ENCODE measurements around the gene SORL1.

The SORL1 gene

GRCh38 chr11:121451178-121451985, 732 bp upstream of the SORL1 start:
- DNase-seq (ENCODE audit: extremely low spot score) = no peak
- TF ChIP-seq NFRKB (IDR thresholded peaks at IDR 0.05) (no peak), SP1 (IDR thresholded peaks at IDR 0.05) (no peak), FOXA1 (IDR thresholded peaks at IDR 0.05) (no peak), L3MBTL2 (conservative IDR thresholded peaks at IDR 0.05) (no peak), LEF1 (IDR thresholded peaks at IDR 0.05; ENCODE audit: borderline replicate concordance) (no peak), ARNT (IDR thresholded peaks at IDR 0.05) (no peak), ZNF384 (IDR thresholded peaks at IDR 0.05) (no peak), TARDBP (IDR thresholded peaks at IDR 0.05) (no peak), FOXK2 (IDR thresholded peaks at IDR 0.05) (no peak), CTBP1 (IDR thresholded peaks at IDR 0.05; ENCODE audit: borderline replicate concordance) (no peak), PKNOX1 (IDR thresholded peaks at IDR 0.05) (no peak), BHLHE40 (IDR thresholded peaks at IDR 0.05; ENCODE audit: borderline replicate concordance) (no peak), SUZ12 (IDR thresholded peaks at IDR 0.05) (no peak), HDGF (IDR thresholded peaks at IDR 0.05; ENCODE audit: borderline replicate concordance) (no peak), ELF4 (IDR thresholded peaks at IDR 0.05) (no peak), FOXM1 (IDR thresholded peaks at IDR 0.05; ENCODE audit: borderline replicate concordance) (no peak)
- CTCF ChIA-PET = interaction anchor here (0.5 to 1.5 kb wide), 4 partner anchors 12 to 126 kb away, joined by 3 to 5 read pairs (median 4); no protein-coding TSS in a partner anchor
- POLR2A ChIA-PET = no interaction called here

- TF ChIP-seq ZNF384 (IDR thresholded peaks at IDR 0.05) = no peak
- DNase-seq (ENCODE audit: extremely low spot score) = no peak
- ChIA-PET CTCF (interaction anchor here (0.6 to 1.5 kb wide), 4 partner anchors 10 to 61 kb away, joined by 3 to 4 read pairs (median 4); no protein-coding TSS in a partner anchor), POLR2A (no interaction called here)
Measured at GRCh38 chr11:121452609-121453150, 566 bp downstream of the SORL1 start, which contains the start of gene SORL1-AS1. TSS of gene SORL1-AS1 (minus strand) at chr11:121452967.

GRCh38 chr11:121453589-121454299, 1.6 kb downstream of the SORL1 start:
- no peak for TF ChIP-seq FOXA1 (IDR thresholded peaks at IDR 0.05)
- no peak for TF ChIP-seq CTBP1 (IDR thresholded peaks at IDR 0.05; ENCODE audit: borderline replicate concordance)
- no peak for TF ChIP-seq PKNOX1 (IDR thresholded peaks at IDR 0.05)
- no peak for TF ChIP-seq NFRKB (IDR thresholded peaks at IDR 0.05)
- TF ChIP-seq TARDBP (IDR thresholded peaks at IDR 0.05) = no peak
- TF ChIP-seq SUZ12 (IDR thresholded peaks at IDR 0.05) = no peak
- TF ChIP-seq HDGF (IDR thresholded peaks at IDR 0.05; ENCODE audit: borderline replicate concordance) = no peak
- CTCF ChIA-PET = no interaction called here
- DNase-seq (ENCODE audit: extremely low spot score) = no peak
- POLR2A ChIA-PET = no interaction called here

- ChIA-PET POLR2A (no interaction called here), CTCF (no interaction called here)
- no peak for DNase-seq (ENCODE audit: extremely low spot score)
- no peak for TF ChIP-seq FOXK2 (IDR thresholded peaks at IDR 0.05)
- no peak for TF ChIP-seq SP1 (IDR thresholded peaks at IDR 0.05)
Measured at GRCh38 chr11:121455115-121455514, 3.0 kb downstream of the SORL1 start.

- DNase-seq (ENCODE audit: extremely low spot score) = no peak
- ChIA-PET POLR2A (no interaction called here), CTCF (no interaction called here)
- TF ChIP-seq LEF1 (IDR thresholded peaks at IDR 0.05; ENCODE audit: borderline replicate concordance) (no peak), SUZ12 (IDR thresholded peaks at IDR 0.05) (no peak), FOXA1 (IDR thresholded peaks at IDR 0.05) (no peak), PKNOX1 (IDR thresholded peaks at IDR 0.05) (no peak), NFRKB (IDR thresholded peaks at IDR 0.05) (no peak), L3MBTL2 (conservative IDR thresholded peaks at IDR 0.05) (no peak), ZNF384 (IDR thresholded peaks at IDR 0.05) (no peak), FOXM1 (IDR thresholded peaks at IDR 0.05; ENCODE audit: borderline replicate concordance) (no peak), ARNT (IDR thresholded peaks at IDR 0.05) (no peak), TARDBP (IDR thresholded peaks at IDR 0.05) (no peak), SP1 (IDR thresholded peaks at IDR 0.05) (no peak), BHLHE40 (IDR thresholded peaks at IDR 0.05; ENCODE audit: borderline replicate concordance) (no peak), ELF4 (IDR thresholded peaks at IDR 0.05) (no peak), CTBP1 (IDR thresholded peaks at IDR 0.05; ENCODE audit: borderline replicate concordance) (no peak), FOXK2 (IDR thresholded peaks at IDR 0.05) (no peak)
Measured at GRCh38 chr11:121456151-121456550, 4.0 kb downstream of the SORL1 start.

- ChIA-PET CTCF (interaction anchor here (0.8 kb wide), 1 partner anchor 121 kb away, joined by 3 read pairs; no protein-coding TSS in a partner anchor), POLR2A (no interaction called here)
- no peak for DNase-seq (ENCODE audit: extremely low spot score)
Measured at GRCh38 chr11:121456816-121457431, 4.8 kb downstream of the SORL1 start.

More at GRCh38 chr11:121456816-121457431, 4.8 kb downstream of the SORL1 start:
- TF ChIP-seq ARNT (IDR thresholded peaks at IDR 0.05) (no peak), FOXM1 (IDR thresholded peaks at IDR 0.05; ENCODE audit: borderline replicate concordance) (no peak), BHLHE40 (IDR thresholded peaks at IDR 0.05; ENCODE audit: borderline replicate concordance) (no peak), ZNF384 (IDR thresholded peaks at IDR 0.05) (no peak), L3MBTL2 (conservative IDR thresholded peaks at IDR 0.05) (no peak), NFRKB (IDR thresholded peaks at IDR 0.05) (no peak), SP1 (IDR thresholded peaks at IDR 0.05) (no peak), FOXA1 (IDR thresholded peaks at IDR 0.05) (no peak), TARDBP (IDR thresholded peaks at IDR 0.05) (no peak), FOXK2 (IDR thresholded peaks at IDR 0.05) (no peak), HDGF (IDR thresholded peaks at IDR 0.05; ENCODE audit: borderline replicate concordance) (no peak)
